Fibroblast of upper back skin (primary cell): ENCODE results near the gene SIRT2.

Experiments used
- DNase-seq: peaks from one replicate; pipeline ENCODE4 v3.0.0-alpha.2; 2013

Gene SIRT2

GRCh38 chr19:38842439-38843174 lies 56.8 kb downstream of the SIRT2 start:
- no peak for DNase-seq

GRCh38 chr19:38841787-38842438 lies 57.5 kb downstream of the SIRT2 start:
- DNase-seq = no peak

- no peak for DNase-seq
Observed at GRCh38 chr19:38841180-38841766, 58.1 kb downstream of the SIRT2 start.

GRCh38 chr19:38840583-38840968 lies 58.8 kb downstream of the SIRT2 start:
- DNase-seq = no peak

- no peak for DNase-seq
Observed at GRCh38 chr19:38839816-38840582, 59.4 kb downstream of the SIRT2 start.

GRCh38 chr19:38838986-38839761 lies 60.2 kb downstream of the SIRT2 start:
- no peak for DNase-seq

GRCh38 chr19:38838208-38838985 lies 61.0 kb downstream of the SIRT2 start:
- no peak for DNase-seq

- DNase-seq = no peak
Observed at GRCh38 chr19:38837656-38838121, 61.7 kb downstream of the SIRT2 start.

- DNase-seq = no peak
Observed at GRCh38 chr19:38836983-38837626, 62.3 kb downstream of the SIRT2 start.

GRCh38 chr19:38836159-38836982 lies 63.0 kb downstream of the SIRT2 start:
- no peak for DNase-seq

- DNase-seq = no peak
Observed at GRCh38 chr19:38834590-38834989, 64.8 kb downstream of the SIRT2 start.

GRCh38 chr19:38834104-38834490 lies 65.3 kb downstream of the SIRT2 start:
- no peak for DNase-seq

- no peak for DNase-seq
Observed at GRCh38 chr19:38833092-38833425, 66.4 kb downstream of the SIRT2 start.

- DNase-seq = peak; percentile 90
Observed at GRCh38 chr19:38831142-38831605, 68.2 kb downstream of the SIRT2 start.

GRCh38 chr19:38830039-38830733 lies 69.2 kb downstream of the SIRT2 start:
- peak; percentile 8 for DNase-seq

GRCh38 chr19:38829203-38829602 lies 70.2 kb downstream of the SIRT2 start:
- DNase-seq = peak; percentile 35
